Ascending aorta (tissue), 2 donors: ENCODE data around the gene NEDD9. TPM values are rescaled to one million over a fixed set of nuclear protein-coding genes. Genes with fewer than 3 reads are reported as not detected.

Source experiments
- DNase-seq, 2 donors: peaks; one replicate each; pipeline ENCODE4 v3.0.0-alpha.2; 2019; ENCODE audit warnings: low spot score in 2 of 2
- H3K27ac ChIP-seq, 2 donors: fragments of 200-600 bp; sonication (generic); one replicate each; pipeline ENCODE4 v1.5.1; 2016 to 2017; ENCODE audit warnings: mild to moderate bottlenecking in 1 of 2
- H3K27me3 ChIP-seq: fragments of 200-600 bp; sonication (generic); one replicate; pipeline ENCODE4 v1.5.1; 2017
- H3K36me3 ChIP-seq, 2 donors: fragments of 200-600 bp; sonication (generic); one replicate each; pipeline ENCODE4 v1.5.1; 2016
- H3K4me1 ChIP-seq, 2 donors: fragments of 200-600 bp; sonication (generic); one replicate each; pipeline ENCODE4 v1.5.1; 2016 to 2017; ENCODE audit warnings: mild to moderate bottlenecking in 1 of 2
- H3K4me3 ChIP-seq, 2 donors: fragments of 200-600 bp; sonication (generic); one replicate each; pipeline ENCODE4 v1.5.1; 2016 to 2017; ENCODE audit warnings: mild to moderate bottlenecking in 1 of 2
- H3K9me3 ChIP-seq, 2 donors: fragments of 200-600 bp; sonication (generic); one replicate each; pipeline ENCODE4 v1.5.1; 2016
- CTCF ChIP-seq, 3 experiments: fragments of 200-600 bp in 2 of 3; fragments of 450-650 bp in 1 of 3; sonication (generic) in 2 of 3; IDR thresholded peaks; one replicate each; pipeline ENCODE4 v1.5.1; 2016 to 2019; ENCODE audit warnings: antibody characterized with exemption in 3 of 3, mild to moderate bottlenecking in 1 of 3, moderate library complexity in 1 of 3
- intact Hi-C: fragments of 100-400 bp; cut with DNase I; formaldehyde crosslinking; loops from one replicate; pipeline ENCODE4 v1.15.1; 2023
- total RNA-seq: library from RNA; depleted of rRNA; stranded (reverse); fragments of >200 nt; gene quantifications from one replicate; pipeline ENCODE4 v1.1.0, GENCODE V29; 2016

The NEDD9 gene
- total RNA-seq, 1 donor from 2014 or later: 150 TPM

- Histone ChIP-seq H3K4me3 (peak overlapping the region; percentile 7 to 32), H3K9me3 (no peaks in the 10 kb centered on the region), H3K36me3 (peaks cover 28 to 54% of the 10 kb centered on the region in 2 donors), H3K27me3 (no peaks in the 10 kb centered on the region), H3K4me1 (peaks cover 45 to 88% of the 10 kb centered on the region in 2 donors), H3K27ac (peak overlapping the region; percentile 91 to 94)
- TF ChIP-seq CTCF (IDR thresholded peaks at IDR 0.05): no peak
- no peak for DNase-seq
- intact Hi-C loops: loop anchor here (2.0 kb wide), 2 partner anchors 17 kb away; no protein-coding TSS in a partner anchor
Measured at GRCh38 chr6:11213422-11214021, 18.9 kb downstream of the NEDD9 start.

GRCh38 chr6:11212664-11213063 is 19.8 kb downstream of the NEDD9 start:
- Histone ChIP-seq H3K27me3 (no peaks in the 10 kb centered on the region), H3K4me3 (peak overlapping the region; percentile 0 to 32), H3K27ac (peak overlapping the region; percentile 91 to 94), H3K4me1 (peaks cover 43 to 90% of the 10 kb centered on the region in 2 donors), H3K36me3 (peaks cover 31 to 58% of the 10 kb centered on the region in 2 donors), H3K9me3 (no peaks in the 10 kb centered on the region)
- TF ChIP-seq CTCF (IDR thresholded peaks at IDR 0.05): no peak
- intact Hi-C loops: loop anchor here (2.0 kb wide), 1 partner anchor 16 kb away; no protein-coding TSS in a partner anchor
- DNase-seq: peak in 1 of 2 donors; percentile 87

- Histone ChIP-seq H3K36me3 (peaks cover 34 to 60% of the 10 kb centered on the region in 2 donors), H3K27me3 (no peaks in the 10 kb centered on the region), H3K9me3 (no peaks in the 10 kb centered on the region), H3K4me1 (peaks cover 47 to 86% of the 10 kb centered on the region in 2 donors), H3K27ac (peak overlapping the region; percentile 91 to 94), H3K4me3 (peak overlapping the region in 1 of 2 donors; percentile 40)
- TF ChIP-seq CTCF (IDR thresholded peaks at IDR 0.05): no peak
- intact Hi-C loops: no loop called here
- no peak for DNase-seq
Measured at GRCh38 chr6:11211254-11211653, 21.2 kb downstream of the NEDD9 start.

GRCh38 chr6:11210386-11211138 is 21.9 kb downstream of the NEDD9 start:
- no peak for TF ChIP-seq CTCF (IDR thresholded peaks at IDR 0.05)
- H3K4me1 ChIP-seq: peaks cover 51 to 86% of the 10 kb centered on the region in 2 donors
- no peak for DNase-seq
- intact Hi-C loops: no loop called here
- H3K4me3 ChIP-seq: peak overlapping the region; percentile 2 to 40
- H3K9me3 ChIP-seq: no peaks in the 10 kb centered on the region
- no peaks in the 10 kb centered on the region for H3K27me3 ChIP-seq
- H3K27ac ChIP-seq: peak overlapping the region; percentile 91 to 94
- H3K36me3 ChIP-seq: peaks cover 35 to 62% of the 10 kb centered on the region in 2 donors

GRCh38 chr6:11209906-11210305 is 22.6 kb downstream of the NEDD9 start:
- intact Hi-C loops: loop anchor here (5.0 kb wide), 1 partner anchor 202 kb away; no protein-coding TSS in a partner anchor
- no peak for TF ChIP-seq CTCF (IDR thresholded peaks at IDR 0.05)
- Histone ChIP-seq H3K27me3 (no peaks in the 10 kb centered on the region), H3K36me3 (peaks cover 35 to 68% of the 10 kb centered on the region in 2 donors), H3K4me1 (peaks cover 52 to 88% of the 10 kb centered on the region in 2 donors), H3K27ac (peak overlapping the region; percentile 91 to 94), H3K4me3 (peak overlapping the region; percentile 2 to 40), H3K9me3 (no peaks in the 10 kb centered on the region)
- no peak for DNase-seq
